A172 (cell line): ENCODE results near the gene YOD1. TPM values are rescaled to one million over a fixed set of nuclear protein-coding genes. Genes with fewer than 3 reads are reported as not detected.
"Not testable (repeated sequence)": the region's sequence is repeated elsewhere in the genome, so short reads cannot be mapped to it uniquely, and the experiment has no call there.

Experiments
- DNase-seq: peaks from one replicate; pipeline ENCODE4 v3.0.0-alpha.2; 2015; ENCODE audit warnings: low spot score
- total RNA-seq: library from RNA; depleted of rRNA; stranded (reverse); fragments of >200 nt; shearing (Covaris generic); gene quantifications from 2 replicates; pipeline ENCODE4 v1.2.3, GENCODE V29; 2014

Gene YOD1
- total RNA-seq, 1 experiment from 2014 or later, result 4.4 TPM

DNA sequence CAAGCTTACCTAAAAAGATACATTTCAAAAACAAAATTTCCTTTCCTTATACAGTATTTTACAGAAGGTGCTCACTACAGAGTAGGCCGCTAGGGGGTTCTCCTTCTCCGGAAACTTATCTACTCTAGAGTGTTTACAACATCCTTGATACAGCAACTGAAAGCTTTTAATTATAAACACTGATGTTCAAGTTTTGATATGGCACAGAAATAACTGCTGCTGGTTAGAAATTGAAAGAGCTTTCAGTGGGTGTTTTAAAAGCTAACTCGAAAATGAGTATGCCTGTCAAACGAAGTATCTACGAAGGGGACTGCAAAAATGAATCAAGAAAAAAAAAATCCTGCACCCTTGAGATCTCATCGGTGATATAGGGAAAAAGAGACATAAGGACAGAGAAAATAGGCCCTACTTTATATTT is 1.0 kb downstream of the YOD1 start:
- DNase-seq, result peak; percentile 60

DNA sequence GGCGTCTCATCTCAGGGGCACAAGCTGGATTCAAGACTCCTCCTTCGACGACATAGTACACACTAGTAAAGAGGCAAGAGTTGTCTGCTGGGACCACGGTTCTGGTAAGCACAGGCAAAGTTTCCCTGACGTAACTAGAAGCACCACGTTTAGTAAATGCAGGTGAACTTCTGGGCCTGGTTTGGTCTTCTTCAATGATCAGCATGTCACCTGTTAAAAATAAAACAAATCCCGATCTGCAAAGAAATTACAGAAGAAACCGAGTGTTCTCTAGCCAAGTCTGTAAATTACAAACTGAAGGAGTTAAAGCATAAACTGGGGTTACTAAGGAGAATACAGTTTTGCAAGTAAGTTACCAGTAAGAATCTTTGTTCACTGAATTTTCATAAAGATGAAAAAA is 1.5 kb downstream of the YOD1 start:
- DNase-seq, result no peak

GRCh38 chr1:207049054-207049453 is 2.0 kb downstream of the YOD1 start:
- DNase-seq, result no peak

DNA sequence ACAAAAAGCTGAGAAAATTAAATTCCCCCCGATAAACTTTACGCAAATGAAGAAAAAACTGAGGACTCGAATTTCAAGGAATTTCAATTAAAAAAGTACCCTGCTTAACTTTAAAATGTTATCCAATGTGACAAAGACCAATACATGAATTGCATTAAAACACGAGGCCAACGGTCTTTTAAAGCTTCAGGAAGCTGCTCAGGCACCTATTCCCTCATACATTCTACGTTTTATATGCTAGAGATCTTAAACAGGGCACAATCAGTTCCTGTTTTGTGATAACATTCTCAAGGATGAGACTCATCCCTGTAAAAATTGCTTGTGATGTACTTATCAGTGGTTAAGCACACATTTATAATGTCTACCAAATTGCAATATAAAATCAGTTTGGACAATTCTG is 3.0 kb downstream of the YOD1 start:
- DNase-seq, result no peak

GRCh38 chr1:207047505-207047904 is 3.5 kb downstream of the YOD1 start:
- DNase-seq, result no peak

DNA sequence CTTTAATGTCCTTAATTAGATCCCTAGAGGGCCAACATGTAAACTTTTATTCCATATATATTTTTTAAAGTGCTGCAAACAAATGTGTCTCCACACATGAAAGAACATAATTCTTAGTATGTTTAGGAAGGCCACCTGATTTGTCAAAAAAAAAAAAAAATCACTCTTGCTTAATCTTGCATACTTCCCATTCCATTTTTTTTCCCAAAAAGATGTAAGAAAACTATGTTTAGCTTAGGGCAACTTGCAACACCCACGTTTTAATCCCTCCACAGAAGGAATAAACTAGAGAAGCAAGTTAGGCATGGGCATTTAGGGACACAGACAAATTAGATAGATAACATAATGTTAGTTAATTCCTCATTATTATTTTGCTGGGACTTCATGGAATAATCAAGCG is 5.6 kb downstream of the YOD1 start:
- no peak for DNase-seq

GRCh38 chr1:207041397-207041796 is 9.6 kb downstream of the YOD1 start:
- not testable (repeated sequence) for DNase-seq

- DNase-seq, result no peak
Observed at GRCh38 chr1:207040181-207040533, 10.9 kb downstream of the YOD1 start.

DNA sequence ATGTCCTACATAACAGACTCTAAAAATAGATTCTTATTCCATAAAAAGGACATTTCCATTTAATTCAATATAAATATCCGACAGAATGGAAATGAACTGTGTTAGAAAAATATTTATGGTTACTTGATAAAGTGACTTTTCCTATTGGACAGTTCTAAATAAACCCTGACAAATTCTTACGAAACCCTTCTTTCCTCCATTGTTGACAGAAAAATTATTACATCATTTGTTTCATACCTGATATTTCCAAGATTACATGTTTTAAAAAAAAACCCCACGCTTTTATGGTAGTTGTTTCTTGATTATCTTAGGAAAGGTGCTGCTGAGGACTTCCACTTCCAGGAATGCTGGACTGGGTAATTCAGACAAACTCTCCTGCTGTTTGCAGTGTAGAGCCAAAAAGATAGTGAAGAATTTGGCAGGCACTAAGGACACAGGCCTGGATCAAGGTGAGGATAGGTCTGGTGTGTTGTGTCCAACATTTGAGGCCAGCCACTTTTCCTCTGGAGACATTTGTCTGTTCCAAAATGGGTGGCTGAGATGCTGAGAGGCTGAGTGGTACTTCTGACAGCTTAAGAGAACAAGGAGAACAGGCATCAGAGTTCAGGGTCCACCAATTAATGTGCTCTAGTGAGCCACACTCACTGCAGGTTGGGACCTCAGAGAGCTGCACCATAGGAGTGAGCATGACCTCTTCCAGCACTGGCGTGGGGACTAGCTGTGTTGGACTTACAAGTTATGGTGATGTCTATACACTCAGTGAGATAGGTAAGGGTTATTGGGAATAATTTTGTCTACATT is 11.4 kb downstream of the YOD1 start:
- no peak for DNase-seq

- no peak for DNase-seq
Observed at GRCh38 chr1:207036865-207037264, 14.1 kb downstream of the YOD1 start.

DNA sequence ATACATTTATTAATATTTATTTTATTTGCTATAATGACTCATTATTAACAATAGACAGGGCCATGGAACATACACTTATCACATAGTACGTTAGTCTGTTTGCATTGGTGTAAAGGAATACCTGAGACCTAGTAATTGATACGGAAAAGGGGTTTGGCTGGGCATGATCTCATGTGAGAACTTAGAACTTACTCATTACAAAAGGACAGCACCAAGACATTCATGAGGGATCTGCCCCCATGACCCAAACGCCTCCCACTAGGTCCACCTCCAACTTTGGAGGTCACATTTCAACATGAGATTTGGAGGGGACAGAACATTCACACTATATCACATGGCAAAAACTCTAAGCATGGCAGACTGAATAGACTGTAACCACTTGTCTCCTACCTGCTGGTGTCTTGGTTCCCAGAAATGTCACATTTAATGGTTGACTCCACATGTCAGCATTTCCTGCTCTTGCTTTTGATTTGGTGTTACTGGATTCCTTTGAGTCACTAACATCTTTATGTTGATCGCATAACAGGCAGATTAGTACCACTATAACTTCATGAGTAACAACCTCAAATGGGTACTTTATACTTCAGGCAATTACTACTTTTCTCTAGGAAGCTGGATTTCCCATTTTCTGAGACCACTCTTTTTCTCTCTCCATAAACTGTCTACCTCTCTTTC is 15.0 kb downstream of the YOD1 start:
- no peak for DNase-seq

DNA sequence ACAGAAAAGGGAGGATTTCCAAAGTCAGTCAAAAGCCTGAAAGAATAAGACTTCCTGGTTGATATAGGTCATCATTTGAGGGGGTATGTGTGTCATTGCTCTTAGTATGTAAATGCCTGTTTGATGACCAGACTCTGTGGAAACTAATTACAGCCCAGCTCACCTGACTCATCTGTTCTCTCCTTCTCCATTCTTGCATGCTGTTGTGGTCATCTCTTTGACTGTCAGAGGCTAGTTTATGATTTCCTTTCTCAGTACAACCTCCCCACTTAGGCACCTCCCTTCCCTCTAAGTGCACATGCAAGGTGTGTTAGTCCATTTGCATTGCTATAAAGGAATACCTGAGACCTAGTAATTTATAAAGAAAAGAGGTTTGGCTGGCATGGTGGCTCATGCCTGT is 16.0 kb downstream of the YOD1 start:
- peak; percentile 95 for DNase-seq

GRCh38 chr1:207034208-207034607 is 16.8 kb downstream of the YOD1 start:
- no peak for DNase-seq

GRCh38 chr1:207033302-207033701 is 17.7 kb downstream of the YOD1 start:
- no peak for DNase-seq

GRCh38 chr1:207032528-207033017 is 18.4 kb downstream of the YOD1 start, which contains the start of gene C1orf116:
Gene C1orf116, minus strand, starts transcription at chr1:207032756. Its CDS starts 5,158 bp downstream, at chr1:207027598.
- peak; percentile 75 for DNase-seq

DNA sequence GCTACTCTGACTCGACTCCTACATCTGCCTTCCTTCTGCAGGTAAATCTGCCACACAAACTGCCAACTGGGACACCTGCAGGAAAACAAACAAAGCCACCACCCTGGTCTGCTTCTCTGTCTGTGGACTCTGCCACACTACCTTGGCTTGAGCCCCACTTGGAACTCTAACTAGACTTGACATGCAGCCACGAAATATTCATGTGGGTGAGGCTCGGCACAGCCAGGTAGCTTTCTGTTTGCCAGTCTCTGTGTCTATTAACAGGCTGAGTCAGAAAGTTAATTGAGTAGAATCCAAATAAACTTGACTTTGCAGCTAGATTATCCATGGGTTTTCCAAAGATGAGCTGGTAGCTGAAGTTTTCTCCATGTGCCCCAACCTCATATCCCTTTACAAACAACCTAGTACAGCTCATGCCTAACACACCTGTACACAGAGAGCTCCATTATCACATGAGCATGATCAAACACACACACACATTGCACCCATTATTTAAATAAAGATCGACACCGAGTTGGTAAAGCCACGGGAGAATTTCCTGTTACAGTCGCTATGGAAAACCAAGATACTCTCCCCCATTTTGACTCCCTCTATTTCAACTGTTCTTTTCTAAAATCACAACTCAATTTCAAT is 19.3 kb downstream of the YOD1 start:
- DNase-seq, result no peak

- no peak for DNase-seq
Observed at GRCh38 chr1:207031016-207031415, 20.0 kb downstream of the YOD1 start.

DNA sequence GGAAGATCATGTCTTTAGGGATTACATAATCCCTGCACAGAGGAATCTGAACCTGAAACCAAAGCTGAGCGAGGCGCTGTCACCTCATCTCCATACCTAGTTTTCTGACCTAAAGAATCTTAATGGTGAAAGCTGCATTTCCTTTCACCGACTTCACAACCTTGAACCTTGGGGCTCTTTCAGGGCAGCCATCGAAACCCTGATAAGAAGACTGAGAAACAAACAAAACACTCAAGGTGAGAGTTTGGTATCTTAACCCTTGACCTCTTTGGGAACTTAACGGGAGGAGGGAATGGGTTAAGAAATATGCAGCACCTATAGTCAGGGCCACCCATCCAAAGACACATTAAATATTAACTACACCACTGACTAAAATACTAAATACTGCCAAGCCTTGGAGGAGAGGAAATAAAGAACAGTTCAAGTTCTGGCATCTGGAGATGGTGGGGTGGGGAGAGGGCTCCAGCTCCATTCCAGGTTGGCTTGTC is 20.4 kb downstream of the YOD1 start:
- no peak for DNase-seq

DNA sequence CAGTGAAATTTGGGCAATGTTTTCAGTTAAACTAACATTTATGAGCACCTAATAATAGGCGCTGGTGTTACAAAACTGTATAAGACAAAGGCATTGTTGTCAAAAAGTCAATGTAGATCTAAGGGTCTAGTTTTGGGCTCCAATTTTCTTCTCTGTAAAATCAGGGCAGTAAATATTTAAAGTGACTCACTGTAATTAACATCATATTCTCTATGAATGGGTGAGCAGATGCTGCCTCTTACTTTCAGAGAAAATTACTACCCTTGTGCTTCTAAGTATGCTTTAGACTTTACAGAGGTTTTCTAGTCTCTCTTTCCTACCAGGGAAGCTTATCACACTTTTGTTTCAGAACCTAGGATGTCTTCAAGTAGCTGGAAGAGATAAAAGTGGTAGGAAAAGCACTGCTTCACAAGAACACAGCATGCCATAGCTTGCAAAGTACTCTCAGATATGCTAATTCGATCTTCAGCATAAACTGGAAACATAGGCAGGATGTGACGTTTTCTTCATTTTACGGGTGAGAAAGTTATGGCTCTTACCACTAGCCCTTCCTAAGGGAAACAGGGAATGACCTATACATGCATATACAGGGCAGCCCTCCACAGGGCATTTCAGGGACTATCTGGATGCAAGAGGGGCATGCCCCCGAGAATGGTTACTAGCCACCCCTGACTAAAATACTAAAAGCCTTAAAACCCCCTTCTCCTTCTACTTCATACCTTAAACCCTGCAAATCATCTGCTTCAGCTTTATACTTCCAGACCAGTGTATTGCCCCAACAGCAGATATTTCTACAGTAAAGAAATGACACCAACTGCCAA is 21.1 kb downstream of the YOD1 start:
- no peak for DNase-seq

DNA sequence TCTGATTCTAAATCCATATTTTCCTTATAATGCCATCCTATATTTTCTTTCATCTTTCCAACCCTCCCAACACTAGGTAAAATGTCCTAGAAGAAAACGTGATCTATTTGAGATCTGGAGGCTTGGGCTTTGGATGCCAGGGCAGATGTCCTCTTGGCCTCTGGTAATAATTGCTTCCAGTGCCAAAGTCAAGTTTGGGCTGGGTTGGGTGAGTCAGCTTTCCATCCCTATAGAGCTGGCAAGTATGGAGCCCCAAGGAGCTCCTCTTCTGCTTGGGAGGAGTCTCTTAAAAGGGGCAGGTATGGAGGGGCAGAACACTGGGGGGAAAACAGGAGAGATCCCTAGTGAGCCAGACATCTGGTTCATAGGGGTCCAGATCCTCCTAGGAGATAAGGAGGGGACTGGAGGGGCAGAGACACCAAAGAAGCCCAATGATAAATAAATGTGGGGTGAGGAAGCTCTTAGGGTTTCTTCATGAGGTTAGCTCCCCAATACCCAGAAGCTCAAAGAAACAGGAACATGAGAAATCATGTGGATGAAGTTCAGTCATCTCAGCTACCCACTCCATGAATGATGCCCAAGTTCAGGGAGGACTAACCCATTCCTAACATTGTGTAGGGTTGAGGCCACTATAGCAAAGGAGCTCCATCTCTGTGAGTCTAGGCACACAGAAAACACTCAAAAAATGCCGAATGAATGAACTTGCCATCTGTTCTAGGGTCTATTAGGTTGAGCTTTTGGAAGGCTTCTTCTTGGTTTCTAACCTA is 21.9 kb downstream of the YOD1 start:
- no peak for DNase-seq

DNA sequence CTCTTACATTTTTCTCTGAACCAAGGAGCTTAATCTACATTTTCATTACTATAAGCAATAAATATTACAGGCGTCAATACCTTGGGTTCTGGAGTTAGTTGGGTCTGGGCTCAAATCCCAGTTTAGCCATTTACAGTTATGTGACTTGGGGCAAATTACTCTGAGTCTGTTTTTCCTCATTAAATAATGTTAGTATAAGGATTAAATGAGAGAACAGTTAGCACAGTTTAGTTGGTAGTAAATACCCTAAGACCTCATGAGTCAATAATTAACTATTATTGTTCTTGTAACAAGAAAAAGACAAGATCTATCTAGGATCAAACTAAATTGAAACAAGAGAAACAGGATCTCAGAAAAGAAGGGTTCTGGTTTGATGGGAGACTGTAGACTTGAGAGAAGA is 23.1 kb downstream of the YOD1 start:
- no peak for DNase-seq
